ENCODE data around the gene BTG3. TPM values are rescaled to one million over a fixed set of nuclear protein-coding genes. Genes with fewer than 3 reads are reported as not detected.

The BTG3 gene
- total and polyA plus RNA-seq, 10 of the 15 experiments (the other 5 are each of a cell fraction or from before 2014, with no cell fraction given): 15.7 to 74.4 (median 34.8) TPM

- no peaks in the 10 kb centered on the region for H3K9me3 ChIP-seq (replicated peaks; ENCODE audit: control insufficient read depth, insufficient read depth, low read length)
- H2AFZ ChIP-seq (ENCODE audit: control insufficient read depth, low read depth, low read length): no peak overlapping the region
- ATAC-seq (no peak), FAIRE-seq (no peak), DNase-seq (ENCODE audit: low read depth, low spot score) (no peak)
- no peaks in the 10 kb centered on the region for H3K4me1 ChIP-seq (ENCODE audit: control insufficient read depth, insufficient read depth, low read length)
- 14% methylated on average over 2 of the region's 2 CpGs for WGBS (ENCODE audit: insufficient coverage, insufficient replicate concordance, low lambda C conversion rate, missing lambda C conversion rate)
- no peak overlapping the region for H3K4me3 ChIP-seq
- POLR2A ChIA-PET: no interaction called here
- no peak overlapping the region for H3K9ac ChIP-seq (ENCODE audit: control insufficient read depth, insufficient read depth, low read length)
- RAD21 ChIA-PET (ENCODE audit: unreplicated experiment): no interaction called here
- no peaks in the 10 kb centered on the region for H3K79me2 ChIP-seq (ENCODE audit: control insufficient read depth, insufficient read depth, low read length)
- no peak overlapping the region for H3K4me2 ChIP-seq (ENCODE audit: control insufficient read depth, insufficient read depth)
- SMC1A ChIA-PET (ENCODE audit: uncharacterized antibody, unreplicated experiment): no interaction called here
- no peaks in the 10 kb centered on the region for H4K20me1 ChIP-seq (ENCODE audit: control insufficient read depth, insufficient read depth)
- no peak overlapping the region for H3K27ac ChIP-seq (ENCODE audit: control insufficient read depth, insufficient read depth)
- BruUV-seq (replicated peaks): no TSS peak
- TF ChIP-seq MEF2A (IDR thresholded peaks at IDR 0.05; ENCODE audit: insufficient read depth, low read depth, low read length) (no peak), CREB1 (IDR thresholded peaks at IDR 0.05; ENCODE audit: low read depth) (no peak), USF1 (IDR thresholded peaks at IDR 0.05; ENCODE audit: borderline replicate concordance, extremely low read length, insufficient read depth, low read depth, low read length) (no peak)
- CTCF ChIA-PET: no interaction called here
- intact Hi-C loops (cut with micrococcal nuclease; ENCODE audit: unreplicated experiment) (no loop called here), in situ Hi-C loops (cut with MboI) (no loop called here)
- H3K36me3 ChIP-seq (ENCODE audit: control insufficient read depth in 2 of 2, insufficient read depth in 2 of 2, low read length in 1 of 2): no peaks in the 10 kb centered on the region
- H3K27me3 ChIP-seq (replicated peaks in 1 of 2; ENCODE audit: control insufficient read depth in 2 of 2, insufficient read depth in 2 of 2, low read length in 1 of 2): no peaks in the 10 kb centered on the region
Observed at GRCh38 chr21:17578876-17579275, 33.8 kb downstream of the BTG3 start.

GRCh38 chr21:17578162-17578561, 34.5 kb downstream of the BTG3 start:
- ChIA-PET CTCF (no interaction called here), SMC1A (ENCODE audit: uncharacterized antibody, unreplicated experiment) (no interaction called here), RAD21 (ENCODE audit: unreplicated experiment) (no interaction called here), POLR2A (no interaction called here)
- no TSS peak for BruUV-seq (replicated peaks)
- ATAC-seq: no peak
- intact Hi-C loops (cut with micrococcal nuclease; ENCODE audit: unreplicated experiment): no loop called here
- H3K9ac ChIP-seq (ENCODE audit: control insufficient read depth, insufficient read depth, low read length): no peak overlapping the region
- FAIRE-seq: no peak
- no peak overlapping the region for H3K4me2 ChIP-seq (ENCODE audit: control insufficient read depth, insufficient read depth)
- no peaks in the 10 kb centered on the region for H3K9me3 ChIP-seq (replicated peaks; ENCODE audit: control insufficient read depth, insufficient read depth, low read length)
- no peaks in the 10 kb centered on the region for H3K36me3 ChIP-seq (ENCODE audit: control insufficient read depth in 2 of 2, insufficient read depth in 2 of 2, low read length in 1 of 2)
- no peaks in the 10 kb centered on the region for H3K79me2 ChIP-seq (ENCODE audit: control insufficient read depth, insufficient read depth, low read length)
- in situ Hi-C loops (cut with MboI): no loop called here
- no peaks in the 10 kb centered on the region for H3K27me3 ChIP-seq (replicated peaks in 1 of 2; ENCODE audit: control insufficient read depth in 2 of 2, insufficient read depth in 2 of 2, low read length in 1 of 2)
- DNase-seq (ENCODE audit: low read depth, low spot score): no peak
- no peaks in the 10 kb centered on the region for H3K4me1 ChIP-seq (ENCODE audit: control insufficient read depth, insufficient read depth, low read length)
- H2AFZ ChIP-seq (ENCODE audit: control insufficient read depth, low read depth, low read length): no peak overlapping the region
- H3K27ac ChIP-seq (ENCODE audit: control insufficient read depth, insufficient read depth): no peak overlapping the region
- 81% methylated on average over 2 of the region's 2 CpGs for WGBS (ENCODE audit: insufficient coverage, insufficient replicate concordance, low lambda C conversion rate, missing lambda C conversion rate)
- no peak for TF ChIP-seq SMC3 (IDR thresholded peaks at IDR 0.05; ENCODE audit: borderline replicate concordance, low read length)
- TF ChIP-seq, protein P1, sequence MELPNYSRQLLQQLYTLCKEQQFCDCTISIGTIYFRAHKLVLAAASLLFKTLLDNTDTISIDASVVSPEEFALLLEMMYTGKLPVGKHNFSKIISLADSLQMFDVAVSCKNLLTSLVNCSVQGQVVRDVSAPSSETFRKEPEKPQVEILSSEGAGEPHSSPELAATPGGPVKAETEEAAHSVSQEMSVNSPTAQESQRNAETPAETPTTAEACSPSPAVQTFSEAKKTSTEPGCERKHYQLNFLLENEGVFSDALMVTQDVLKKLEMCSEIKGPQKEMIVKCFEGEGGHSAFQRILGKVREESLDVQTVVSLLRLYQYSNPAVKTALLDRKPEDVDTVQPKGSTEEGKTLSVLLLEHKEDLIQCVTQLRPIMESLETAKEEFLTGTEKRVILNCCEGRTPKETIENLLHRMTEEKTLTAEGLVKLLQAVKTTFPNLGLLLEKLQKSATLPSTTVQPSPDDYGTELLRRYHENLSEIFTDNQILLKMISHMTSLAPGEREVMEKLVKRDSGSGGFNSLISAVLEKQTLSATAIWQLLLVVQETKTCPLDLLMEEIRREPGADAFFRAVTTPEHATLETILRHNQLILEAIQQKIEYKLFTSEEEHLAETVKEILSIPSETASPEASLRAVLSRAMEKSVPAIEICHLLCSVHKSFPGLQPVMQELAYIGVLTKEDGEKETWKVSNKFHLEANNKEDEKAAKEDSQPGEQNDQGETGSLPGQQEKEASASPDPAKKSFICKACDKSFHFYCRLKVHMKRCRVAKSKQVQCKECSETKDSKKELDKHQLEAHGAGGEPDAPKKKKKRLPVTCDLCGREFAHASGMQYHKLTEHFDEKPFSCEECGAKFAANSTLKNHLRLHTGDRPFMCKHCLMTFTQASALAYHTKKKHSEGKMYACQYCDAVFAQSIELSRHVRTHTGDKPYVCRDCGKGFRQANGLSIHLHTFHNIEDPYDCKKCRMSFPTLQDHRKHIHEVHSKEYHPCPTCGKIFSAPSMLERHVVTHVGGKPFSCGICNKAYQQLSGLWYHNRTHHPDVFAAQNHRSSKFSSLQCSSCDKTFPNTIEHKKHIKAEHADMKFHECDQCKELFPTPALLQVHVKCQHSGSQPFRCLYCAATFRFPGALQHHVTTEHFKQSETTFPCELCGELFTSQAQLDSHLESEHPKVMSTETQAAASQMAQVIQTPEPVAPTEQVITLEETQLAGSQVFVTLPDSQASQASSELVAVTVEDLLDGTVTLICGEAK (IDR thresholded peaks at IDR 0.05; ENCODE audit: borderline replicate concordance): no peak
- H3K4me3 ChIP-seq: no peak overlapping the region
- no peaks in the 10 kb centered on the region for H4K20me1 ChIP-seq (ENCODE audit: control insufficient read depth, insufficient read depth)

All from GM12878 (cell line).